Endothelial cell of umbilical vein (primary cell): ENCODE data around the gene FBN2. TPM values are rescaled to one million over a fixed set of nuclear protein-coding genes. Genes with fewer than 3 reads are reported as not detected.

Experiments
- BruUV-seq: library from RNA; stranded (reverse); fragments of 400-500 nt; replicated peaks from 2 replicates; lab custom pipeline; 2021; lab: Mats Ljungman, UMichigan
- CTCF ChIA-PET: fragments of 300-600, 350-600 bp; sonication (Branson Sonifier 250); formaldehyde crosslinking; loops from one replicate; lab custom pipeline; 2021; ENCODE audit warnings: antibody characterized with exemption, inconsistent platforms; lab: Charles Lee
- POLR2A ChIA-PET: fragments of 300-600, 350-600 bp; sonication (Branson Sonifier 250); formaldehyde crosslinking; loops from one replicate; lab custom pipeline; 2021; ENCODE audit warnings: antibody characterized with exemption, inconsistent platforms; lab: Charles Lee
- DNase-seq: peaks from one replicate; pipeline ENCODE4 v3.0.0-alpha.2; 2011; ENCODE audit warnings: low read depth, low spot score
- FAIRE-seq: peaks from 2 replicates; lab custom pipeline; 2011; peaks lifted over from hg19 to GRCh38; lab: Jason Lieb, UNC
- H2AFZ ChIP-seq: 2 replicates; pipeline ENCODE4 v1.6.0; 2012; ENCODE audit warnings: low read depth, low read length, control low read depth, inconsistent platforms
- H3K27ac ChIP-seq: 2 replicates; pipeline ENCODE4 v1.5.1; 2011; ENCODE audit warnings: low read depth, mild to moderate bottlenecking, control low read depth, low read length, moderate library complexity; ENCODE audit not compliant: insufficient read depth
- H3K27me3 ChIP-seq, 2 experiments: 2 replicates each; pipeline versions ENCODE4 v1.6.0 to v1.6.1; 2011; ENCODE audit warnings: low read length in 2 of 2, mixed read lengths in 1 of 2; ENCODE audit not compliant: control insufficient read depth in 2 of 2, insufficient read depth in 2 of 2
- H3K36me3 ChIP-seq, 2 experiments: 2 replicates in 1 of 2; 3 replicates in 1 of 2; pipeline ENCODE4 v1.5.1; 2011; ENCODE audit warnings: low read length in 2 of 2, mild to moderate bottlenecking in 1 of 2, moderate library complexity in 1 of 2; ENCODE audit not compliant: control insufficient read depth in 2 of 2, insufficient read depth in 2 of 2; ENCODE audit errors: extremely low read depth in 1 of 2
- H3K4me1 ChIP-seq: 3 replicates; pipeline ENCODE4 v1.5.1; 2011; ENCODE audit warnings: mild to moderate bottlenecking, low read length; ENCODE audit not compliant: control insufficient read depth, insufficient read depth; ENCODE audit errors: extremely low read depth
- H3K4me2 ChIP-seq: 2 replicates; pipeline ENCODE4 v1.6.1; 2011; ENCODE audit warnings: low read length, control low read depth, mixed read lengths; ENCODE audit not compliant: insufficient read depth
- H3K4me3 ChIP-seq, 3 experiments: fragments of 200-600 bp in 1 of 3; sonication (generic), shearing (Covaris generic) in 1 of 3; replicated peaks in 1 of 3; 2 replicates each; pipeline ENCODE4 v1.5.1; 2011 to 2016; ENCODE audit warnings: control low read depth in 3 of 3, low read length in 3 of 3, mild to moderate bottlenecking in 2 of 3, inconsistent platforms in 1 of 3, low read depth in 1 of 3, moderate library complexity in 1 of 3; ENCODE audit not compliant: insufficient read depth in 1 of 3
- H3K79me2 ChIP-seq: 2 replicates; pipeline ENCODE4 v1.6.0; 2012; ENCODE audit warnings: low read length, inconsistent platforms; ENCODE audit not compliant: control insufficient read depth, insufficient read depth
- H3K9ac ChIP-seq: replicated peaks from 2 replicates; pipeline ENCODE3; 2011; ENCODE audit warnings: low read length, control low read depth; ENCODE audit not compliant: insufficient read depth; ENCODE audit errors: extremely low read depth
- H3K9me1 ChIP-seq: replicated peaks from 3 replicates; pipeline ENCODE4 v1.6.0; 2011; ENCODE audit warnings: mild to moderate bottlenecking, low read length; ENCODE audit not compliant: control insufficient read depth, insufficient read depth; ENCODE audit errors: extremely low read depth
- H3K9me3 ChIP-seq: replicated peaks from 2 replicates; pipeline ENCODE4 v1.5.1; 2012; ENCODE audit warnings: low read length, inconsistent platforms; ENCODE audit not compliant: control insufficient read depth, insufficient read depth
- H4K20me1 ChIP-seq: replicated peaks from 2 replicates; pipeline ENCODE3; 2011; ENCODE audit warnings: mild to moderate bottlenecking, low read length; ENCODE audit not compliant: control insufficient read depth, insufficient read depth; ENCODE audit errors: extremely low read depth
- EZH2 ChIP-seq: IDR thresholded peaks from 2 replicates; pipeline ENCODE4 v1.6.1; 2012; ENCODE audit warnings: borderline replicate concordance, low read depth, mild to moderate bottlenecking, moderate library complexity, low read length, inconsistent platforms; ENCODE audit not compliant: severe bottlenecking
- FOS ChIP-seq: IDR thresholded peaks from 2 replicates; pipeline ENCODE4 v1.6.1; 2011; ENCODE audit warnings: mild to moderate bottlenecking, low read length, moderate library complexity, borderline replicate concordance; ENCODE audit not compliant: insufficient read depth
- GATA2 ChIP-seq: IDR thresholded peaks from 2 replicates; pipeline ENCODE4 v1.7.0; 2011; ENCODE audit warnings: low read depth, mild to moderate bottlenecking, moderate library complexity, mixed read lengths, low read length; ENCODE audit not compliant: insufficient read length, insufficient read depth
- JUN ChIP-seq: IDR thresholded peaks from 2 replicates; pipeline ENCODE4 v1.6.1; 2011; ENCODE audit warnings: borderline replicate concordance, low read depth; ENCODE audit not compliant: insufficient read length, insufficient read depth
- MYC ChIP-seq: IDR thresholded peaks from one replicate; pipeline ENCODE4 v1.6.1; 2011; ENCODE audit warnings: mild to moderate bottlenecking, low read depth, low read length
- POLR2A ChIP-seq: IDR thresholded peaks from 2 replicates; pipeline ENCODE4 v1.6.1; 2012; ENCODE audit warnings: low read depth, mild to moderate bottlenecking, control low read depth, low read length
- POLR2AphosphoS5 ChIP-seq: IDR thresholded peaks from 2 replicates; pipeline ENCODE4 v1.6.1; 2012; ENCODE audit warnings: low read depth, mild to moderate bottlenecking, control low read depth, low read length, moderate library complexity; ENCODE audit not compliant: insufficient read depth
- dilution Hi-C: fragments of 300-500 bp; cut with MboI; formaldehyde crosslinking; loops from one replicate; pipeline ENCODE4 v1.15.0; 2019; ENCODE audit warnings: low sequenced_read_pairs; ENCODE audit not compliant: extremely low pct_ligation_motif_present
- intact Hi-C: fragments of 100-400 bp; cut with micrococcal nuclease; formaldehyde crosslinking; loops from one replicate; pipeline ENCODE4 v1.10.0; 2022
- polyA plus RNA-seq, 4 experiments: library from polyadenylated mRNA; depleted of rRNA in 3 of 4; stranded (reverse) in 3 of 4; unstranded in 1 of 4; fragments of >200 nt; gene quantifications; 2 replicates each; pipeline versions ENCODE4 v1.2.1 to v1.2.3, GENCODE V29; 2011 to 2012; ENCODE audit warnings: missing spikeins in 1 of 4
- total RNA-seq: library from RNA; stranded (reverse); gene quantifications from 2 replicates; pipeline ENCODE4 v1.2.3, GENCODE V29; 2021
- TF ChIP-seq, protein P1 (sequence below), 2 donors: IDR thresholded peaks; 1 replicate in 1 of 2; 2 replicates in 1 of 2; pipeline ENCODE4 v1.5.1; 2011; ENCODE audit warnings: low read length in 2 of 2, mild to moderate bottlenecking in 2 of 2, moderate library complexity in 2 of 2, control low read depth in 1 of 2, inconsistent platforms in 1 of 2, low read depth in 1 of 2; ENCODE audit not compliant: insufficient read depth in 1 of 2; ENCODE audit errors: extremely low read depth in 1 of 2
- TF ChIP-seq, protein P2 (sequence below): IDR thresholded peaks from 2 replicates; pipeline ENCODE4 v1.6.1; 2011; ENCODE audit not compliant: insufficient read depth, insufficient read length

The FBN2 gene
- total and polyA plus RNA-seq, 2 donors (not counting 3 experiments of a cell fraction or from before 2014, with no cell fraction given): 21.8 to 57.4 TPM

DNA sequence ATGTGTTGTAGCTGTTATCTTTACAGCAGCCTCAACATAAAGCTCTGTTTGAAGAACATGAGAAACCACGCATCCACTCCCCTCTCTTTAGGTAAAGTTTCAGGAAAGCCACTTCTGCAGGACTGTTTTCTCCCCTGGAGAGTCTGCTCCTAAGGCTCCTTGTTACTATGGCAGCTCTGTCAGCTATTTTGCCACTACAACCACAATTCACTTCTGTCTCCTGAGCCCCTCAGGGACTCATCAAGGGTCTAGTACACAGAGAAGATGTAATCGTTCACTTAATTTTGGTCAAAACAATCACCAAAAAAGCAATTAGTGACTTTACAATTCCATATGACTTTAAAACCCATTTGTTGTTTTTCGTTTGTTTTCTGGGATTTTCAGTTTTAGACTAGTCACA, 157.7 kb downstream of the FBN2 start:
- intact Hi-C loops: no loop called here
- no peaks in the 10 kb centered on the region for H3K4me1 ChIP-seq
- TF ChIP-seq JUN (no peak), POLR2A (no peak), EZH2 (no peak), POLR2AphosphoS5 (no peak)
- TF ChIP-seq, protein P1, sequence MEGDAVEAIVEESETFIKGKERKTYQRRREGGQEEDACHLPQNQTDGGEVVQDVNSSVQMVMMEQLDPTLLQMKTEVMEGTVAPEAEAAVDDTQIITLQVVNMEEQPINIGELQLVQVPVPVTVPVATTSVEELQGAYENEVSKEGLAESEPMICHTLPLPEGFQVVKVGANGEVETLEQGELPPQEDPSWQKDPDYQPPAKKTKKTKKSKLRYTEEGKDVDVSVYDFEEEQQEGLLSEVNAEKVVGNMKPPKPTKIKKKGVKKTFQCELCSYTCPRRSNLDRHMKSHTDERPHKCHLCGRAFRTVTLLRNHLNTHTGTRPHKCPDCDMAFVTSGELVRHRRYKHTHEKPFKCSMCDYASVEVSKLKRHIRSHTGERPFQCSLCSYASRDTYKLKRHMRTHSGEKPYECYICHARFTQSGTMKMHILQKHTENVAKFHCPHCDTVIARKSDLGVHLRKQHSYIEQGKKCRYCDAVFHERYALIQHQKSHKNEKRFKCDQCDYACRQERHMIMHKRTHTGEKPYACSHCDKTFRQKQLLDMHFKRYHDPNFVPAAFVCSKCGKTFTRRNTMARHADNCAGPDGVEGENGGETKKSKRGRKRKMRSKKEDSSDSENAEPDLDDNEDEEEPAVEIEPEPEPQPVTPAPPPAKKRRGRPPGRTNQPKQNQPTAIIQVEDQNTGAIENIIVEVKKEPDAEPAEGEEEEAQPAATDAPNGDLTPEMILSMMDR (IDR thresholded peaks at IDR 0.05; ENCODE audit: extremely low read depth in 1 of 2, insufficient read depth in 1 of 2, low read depth in 1 of 2, low read length in 2 of 2): no peak
- H3K9me1 ChIP-seq: peaks cover 2% of the 10 kb centered on the region
- no peaks in the 10 kb centered on the region for H3K36me3 ChIP-seq
- POLR2A ChIA-PET: no interaction called here
- FAIRE-seq (no peak), DNase-seq (no peak)
- H3K4me2 ChIP-seq: no peak overlapping the region
- H4K20me1 ChIP-seq: no peaks in the 10 kb centered on the region
- no peak overlapping the region for H3K27ac ChIP-seq
- dilution Hi-C loops: no loop called here
- H3K79me2 ChIP-seq: no peaks in the 10 kb centered on the region
- no peak overlapping the region for H2AFZ ChIP-seq
- no peaks in the 10 kb centered on the region for H3K27me3 ChIP-seq
- H3K4me3 ChIP-seq: no peak overlapping the region
- no TSS peak for BruUV-seq
- no peaks in the 10 kb centered on the region for H3K9me3 ChIP-seq
- CTCF ChIA-PET: no interaction called here
- no peak overlapping the region for H3K9ac ChIP-seq

DNA sequence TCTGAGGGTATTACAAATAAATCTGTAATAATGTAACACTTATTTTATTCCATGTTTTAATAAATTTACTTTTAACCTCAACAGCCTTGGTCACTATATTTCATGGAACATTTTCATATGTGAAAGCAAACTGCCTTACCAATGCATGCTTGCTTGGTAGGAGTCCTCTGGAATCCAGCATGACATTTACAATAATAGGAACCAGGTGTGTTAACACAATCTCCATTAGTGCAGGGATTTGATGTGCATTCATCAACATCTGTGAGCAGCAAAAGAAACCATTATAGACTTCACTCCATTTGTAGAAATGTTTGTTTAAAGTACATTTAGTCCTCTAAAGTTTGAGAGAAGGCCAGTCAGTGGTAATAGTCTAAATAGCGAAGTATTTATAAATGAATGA, 159.4 kb downstream of the FBN2 start:
- CTCF ChIA-PET: no interaction called here

More for the DNA sequence above, 159.4 kb downstream of the FBN2 start:
- peaks cover 2% of the 10 kb centered on the region for H3K9me1 ChIP-seq
- no peak overlapping the region for H2AFZ ChIP-seq
- no peaks in the 10 kb centered on the region for H3K79me2 ChIP-seq
- no peaks in the 10 kb centered on the region for H3K36me3 ChIP-seq
- intact Hi-C loops: no loop called here
- dilution Hi-C loops: no loop called here
- no peaks in the 10 kb centered on the region for H4K20me1 ChIP-seq
- DNase-seq (no peak), FAIRE-seq (no peak)
- no peak overlapping the region for H3K27ac ChIP-seq
- POLR2A ChIA-PET: no interaction called here
- H3K27me3 ChIP-seq: no peaks in the 10 kb centered on the region
- H3K9me3 ChIP-seq: no peaks in the 10 kb centered on the region
- TF ChIP-seq POLR2AphosphoS5: no peak
- TF ChIP-seq EZH2: no peak
- TF ChIP-seq, protein P1 (IDR thresholded peaks at IDR 0.05; ENCODE audit: extremely low read depth in 1 of 2, insufficient read depth in 1 of 2, low read depth in 1 of 2, low read length in 2 of 2): no peak
- no peak for TF ChIP-seq FOS
- TF ChIP-seq JUN: no peak
- TF ChIP-seq MYC: no peak
- TF ChIP-seq GATA2: no peak
- TF ChIP-seq, protein P2, sequence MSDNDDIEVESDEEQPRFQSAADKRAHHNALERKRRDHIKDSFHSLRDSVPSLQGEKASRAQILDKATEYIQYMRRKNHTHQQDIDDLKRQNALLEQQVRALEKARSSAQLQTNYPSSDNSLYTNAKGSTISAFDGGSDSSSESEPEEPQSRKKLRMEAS: no peak
- no peak for TF ChIP-seq POLR2A
- no TSS peak for BruUV-seq
- H3K4me2 ChIP-seq: no peak overlapping the region
- no peak overlapping the region for H3K9ac ChIP-seq
- H3K4me1 ChIP-seq: no peaks in the 10 kb centered on the region
- no peak overlapping the region for H3K4me3 ChIP-seq
